Activated T-cell treated with anti-CD3 and anti-CD28 coated beads for 24 hours (primary cell): ENCODE data around the gene APOOL.
"Not testable (repeated sequence)": the region's sequence is repeated elsewhere in the genome, so short reads cannot be mapped to it uniquely, and the experiment has no call there.

Experiments
- DNase-seq: peaks from one replicate; pipeline ENCODE4 v3.0.0-alpha.2; 2020; ENCODE audit warnings: low read depth

APOOL gene, protein sequence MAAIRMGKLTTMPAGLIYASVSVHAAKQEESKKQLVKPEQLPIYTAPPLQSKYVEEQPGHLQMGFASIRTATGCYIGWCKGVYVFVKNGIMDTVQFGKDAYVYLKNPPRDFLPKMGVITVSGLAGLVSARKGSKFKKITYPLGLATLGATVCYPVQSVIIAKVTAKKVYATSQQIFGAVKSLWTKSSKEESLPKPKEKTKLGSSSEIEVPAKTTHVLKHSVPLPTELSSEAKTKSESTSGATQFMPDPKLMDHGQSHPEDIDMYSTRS

DNA sequence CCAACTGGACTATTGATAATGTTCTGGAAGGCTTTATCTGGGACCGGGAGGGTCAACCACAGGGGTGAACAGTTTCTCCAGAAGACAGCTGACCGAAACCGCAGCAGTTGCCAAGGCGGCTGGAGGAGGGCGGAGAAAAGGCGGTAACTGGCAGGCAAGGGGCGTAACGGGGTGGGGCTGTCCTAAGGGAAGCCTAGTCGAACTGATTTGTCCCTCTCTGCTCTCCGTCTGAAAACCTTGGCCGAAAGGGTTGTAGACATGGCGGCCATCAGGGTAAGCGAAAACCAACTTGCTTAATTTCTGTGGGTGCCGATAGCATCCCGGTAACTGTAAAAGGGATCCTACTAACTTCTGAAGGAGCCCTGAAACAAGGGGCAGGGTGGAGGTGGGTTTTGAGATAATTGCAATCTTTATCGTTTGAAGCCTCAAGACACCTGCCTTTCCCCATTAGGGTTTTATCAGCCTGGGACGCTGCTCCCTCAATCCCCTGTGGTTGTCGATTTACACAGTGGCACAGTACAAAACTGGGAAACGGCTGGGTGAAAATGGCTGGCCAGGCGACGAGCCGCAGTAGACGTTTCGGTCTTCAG is at the start of gene APOOL:
Gene APOOL, plus strand, starts transcription at position 223 of the 590 bp plus-strand sequence. Its CDS starts 36 bp downstream, at position 259.
- peak; percentile 71 for DNase-seq

DNA sequence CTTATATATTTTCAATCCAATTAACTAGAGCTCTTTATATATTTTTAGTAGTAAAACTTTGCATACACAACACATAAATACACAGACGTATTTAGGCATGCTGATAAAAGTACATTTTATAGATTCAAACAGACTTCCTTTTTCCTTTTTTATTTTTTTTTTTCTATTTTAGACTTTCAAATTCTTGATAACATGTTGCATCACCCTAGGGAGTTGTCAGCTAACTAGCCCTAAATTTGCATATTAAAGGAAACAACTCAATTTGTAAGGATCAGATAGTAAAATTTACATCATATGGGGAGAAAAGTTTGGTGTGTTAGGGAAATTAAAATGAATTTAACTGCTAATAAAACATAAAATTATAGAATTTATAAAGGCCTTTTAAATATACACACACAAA is 47.4 kb upstream of the APOOL start:
- DNase-seq = no peak

DNA sequence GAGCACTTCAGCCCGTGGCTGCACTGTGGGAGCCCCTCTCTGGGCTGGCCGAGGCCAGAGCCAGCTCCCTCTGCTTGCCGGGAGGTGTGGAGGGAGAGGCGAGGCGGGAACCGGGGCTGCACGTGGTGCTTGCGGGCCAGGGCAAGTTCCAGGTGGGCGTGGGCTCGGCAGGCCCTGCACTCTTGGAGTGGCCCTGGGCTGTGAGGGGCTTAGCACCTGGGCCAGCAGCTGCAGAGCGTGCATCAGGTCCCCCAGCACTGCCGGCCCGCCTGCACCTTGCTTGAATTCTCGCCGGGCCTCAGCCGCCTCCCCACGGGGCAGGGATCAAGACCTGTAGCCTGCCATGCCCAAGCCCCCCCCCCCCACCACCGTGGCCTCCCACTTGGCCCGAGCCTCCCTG is 28.9 kb upstream of the APOOL start:
- DNase-seq = no peak

DNA sequence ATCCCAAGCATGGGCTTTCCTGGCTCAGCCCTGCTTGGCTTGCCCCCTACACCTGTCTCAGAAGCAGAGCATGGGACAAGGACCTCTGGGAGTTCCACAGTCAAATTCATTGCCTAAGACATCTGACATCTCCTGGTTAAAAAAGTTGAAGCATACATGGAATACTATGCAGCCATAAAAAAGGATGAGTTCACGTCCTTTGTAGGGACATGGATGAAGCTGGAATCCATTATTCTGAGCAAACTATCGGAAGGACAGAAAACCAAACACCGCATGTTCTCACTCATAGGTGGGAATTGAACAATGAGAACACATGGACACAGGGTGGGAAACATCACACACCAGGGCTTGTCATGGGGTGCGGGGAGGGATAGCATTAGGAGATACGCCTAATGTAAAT is 11.9 kb upstream of the APOOL start:
- DNase-seq = not testable (repeated sequence)

DNA sequence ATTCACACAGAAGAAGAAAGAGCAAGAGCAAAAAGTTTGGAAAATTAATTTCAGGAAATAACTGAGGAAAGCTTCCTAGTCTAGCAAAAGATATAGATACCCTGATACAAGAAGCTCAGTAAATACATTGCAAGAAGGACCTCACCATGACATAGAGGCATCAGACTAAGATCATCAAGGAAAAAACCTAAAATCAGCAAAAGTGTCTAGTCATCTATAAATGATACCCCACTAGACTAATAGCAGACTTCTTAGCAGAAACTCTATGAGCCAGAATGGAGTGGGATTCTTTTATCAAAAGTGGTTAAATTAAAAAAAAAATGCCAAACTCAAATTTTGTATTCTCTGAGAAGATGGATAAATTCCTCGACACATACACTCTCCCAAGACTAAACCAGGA is 10.5 kb upstream of the APOOL start:
- no peak for DNase-seq

DNA sequence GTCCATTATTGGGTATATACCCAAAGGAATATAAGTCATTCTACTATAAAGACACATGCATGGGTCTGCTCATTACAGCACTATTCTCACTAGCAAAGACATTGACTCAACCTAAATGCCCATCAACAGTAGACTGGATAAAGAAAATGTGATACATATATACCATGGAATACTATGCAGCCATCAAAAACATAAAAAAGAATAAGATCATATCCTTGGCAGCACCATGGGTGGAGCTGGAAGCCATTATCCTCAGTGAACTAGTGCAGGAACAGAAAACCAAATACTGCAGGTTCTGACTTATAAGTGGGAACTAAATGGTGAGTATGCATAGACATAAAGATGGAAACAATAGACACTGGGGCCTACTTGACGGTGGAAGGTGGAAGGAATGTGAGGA is 2.3 kb upstream of the APOOL start:
- no peak for DNase-seq

DNA sequence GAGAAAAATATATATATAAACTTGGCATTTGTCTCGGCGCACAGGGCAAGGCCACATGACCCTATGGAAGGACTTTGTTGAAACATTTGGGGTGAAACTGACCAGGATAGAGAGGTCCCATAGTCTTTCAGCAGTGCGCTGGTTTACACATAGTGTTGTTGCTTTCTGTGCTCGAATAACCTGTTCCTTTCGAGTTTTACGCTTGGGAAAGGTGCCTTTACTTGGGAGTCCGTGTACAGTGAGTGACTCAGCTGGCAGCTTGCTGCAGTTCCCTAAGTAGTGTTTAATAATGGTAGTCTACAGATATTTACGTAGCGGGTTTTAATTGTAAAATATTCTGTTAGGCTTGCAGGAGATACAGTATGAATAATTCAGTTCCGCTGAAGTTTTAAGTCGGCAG is 578 bp downstream of the APOOL start:
- DNase-seq = no peak

DNA sequence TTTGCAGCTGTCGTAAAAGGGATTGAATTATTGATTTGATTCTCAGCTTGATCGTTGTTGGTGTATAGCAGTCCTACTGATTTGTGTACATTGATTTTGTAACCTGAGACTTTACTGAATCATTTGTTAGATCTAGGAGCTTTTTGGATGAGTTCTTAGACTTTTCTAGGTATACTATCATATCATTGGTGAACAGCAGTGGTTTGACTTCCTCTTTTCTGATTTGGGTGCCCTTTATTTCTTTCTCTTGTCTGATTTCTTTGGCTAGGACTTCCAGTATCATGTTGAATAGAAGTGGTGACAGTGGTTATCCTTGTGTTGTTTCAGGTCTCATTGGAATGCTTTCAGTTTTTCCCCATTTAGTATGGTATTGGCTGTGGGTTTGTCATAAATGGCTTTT is 8.4 kb downstream of the APOOL start:
- DNase-seq = no peak

DNA sequence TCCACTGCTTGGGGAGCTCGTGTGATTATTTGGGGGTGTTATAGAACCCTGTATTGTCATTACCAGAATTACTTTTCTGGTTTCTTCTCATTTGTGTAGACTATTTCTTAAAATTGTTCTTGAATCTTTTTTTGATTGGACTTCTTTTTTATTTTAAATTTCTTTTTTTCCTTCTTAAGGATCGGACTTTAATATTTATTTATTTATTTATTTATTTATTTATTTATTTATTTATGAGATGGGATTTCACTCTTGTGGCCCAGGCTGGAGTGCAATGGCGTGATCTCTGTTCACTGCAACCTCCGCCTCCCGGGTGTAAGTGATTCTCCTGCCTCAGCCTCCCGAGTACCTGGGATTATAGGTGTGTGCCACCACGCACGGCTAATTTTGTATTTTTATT is 11.7 kb downstream of the APOOL start:
- DNase-seq = not testable (repeated sequence)

DNA sequence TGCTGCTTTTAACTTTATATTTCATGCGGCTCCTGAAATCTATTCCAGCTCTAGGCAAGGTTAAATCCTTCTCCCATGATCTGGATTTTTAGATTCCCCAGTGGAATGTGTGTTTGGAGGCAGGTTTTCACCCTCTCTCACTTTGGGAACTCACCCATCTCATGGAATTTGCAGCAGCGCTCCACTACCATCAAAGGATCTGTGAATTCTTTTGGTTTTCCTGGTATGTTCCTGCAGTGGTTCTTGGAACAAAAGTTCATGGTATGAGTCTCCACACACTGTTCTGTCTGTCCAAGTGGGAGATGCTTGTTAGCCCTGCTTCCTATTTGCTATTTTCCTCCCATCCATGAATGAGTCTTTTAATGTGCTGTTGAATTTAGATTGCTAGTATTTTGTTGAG is 14.0 kb downstream of the APOOL start:
- no peak for DNase-seq

DNA sequence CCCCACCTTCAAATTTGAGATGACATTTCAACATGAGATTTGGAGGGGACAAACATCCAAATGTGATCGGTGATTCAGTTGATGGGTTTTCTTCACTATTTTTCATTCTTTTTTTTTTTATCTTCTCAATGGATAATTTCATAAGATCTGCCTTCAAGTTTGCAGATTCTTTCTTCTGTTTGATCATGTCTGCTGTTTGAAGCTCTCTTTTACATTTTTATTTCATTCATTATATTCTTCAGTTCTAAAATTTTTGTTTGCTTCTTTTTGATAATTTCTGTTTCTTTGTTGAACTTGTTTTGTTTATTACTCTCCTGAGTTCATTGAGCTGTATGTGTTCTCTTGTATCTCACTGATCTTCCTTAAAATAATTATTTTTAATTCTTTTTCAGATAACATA is 14.8 kb downstream of the APOOL start:
- DNase-seq = no peak

DNA sequence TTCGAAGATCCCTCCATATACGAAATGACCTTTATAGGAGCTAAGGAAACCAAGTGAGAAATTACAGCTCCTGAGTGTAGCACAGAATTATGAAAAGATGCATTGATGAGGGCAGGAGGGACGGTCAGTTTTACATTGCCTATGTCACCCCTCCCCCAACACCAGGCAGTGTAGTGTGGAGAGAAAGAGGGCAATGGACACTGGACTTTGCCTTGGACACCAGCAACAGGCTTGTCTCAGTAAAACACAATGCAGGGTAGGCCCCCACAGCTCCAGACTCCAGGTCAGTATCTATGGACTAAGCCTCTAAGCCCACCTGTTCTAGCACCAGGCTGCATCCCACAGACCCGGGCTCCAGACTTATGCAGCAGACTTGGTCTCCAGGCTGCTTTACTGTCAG is 16.5 kb downstream of the APOOL start:
- DNase-seq = no peak

DNA sequence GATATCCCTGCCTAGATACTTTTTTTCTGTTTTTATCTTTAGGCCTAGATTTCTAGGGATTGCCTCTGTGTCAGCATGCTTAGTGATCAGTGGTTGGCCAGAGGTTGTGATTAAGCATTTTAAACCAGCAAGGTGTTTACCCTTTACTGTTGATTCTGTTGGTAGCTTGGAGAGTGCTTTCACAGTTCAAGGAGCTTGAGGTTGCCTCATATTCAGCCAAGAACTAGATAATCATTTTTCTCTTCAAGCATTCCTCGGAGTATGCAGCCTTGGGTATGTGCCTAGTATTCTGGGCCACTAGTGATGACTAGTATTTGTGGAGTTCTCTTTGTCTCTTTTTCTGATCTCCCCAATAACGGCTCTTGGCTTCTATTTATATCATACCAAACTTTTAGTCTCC is 20.4 kb downstream of the APOOL start:
- DNase-seq = no peak

DNA sequence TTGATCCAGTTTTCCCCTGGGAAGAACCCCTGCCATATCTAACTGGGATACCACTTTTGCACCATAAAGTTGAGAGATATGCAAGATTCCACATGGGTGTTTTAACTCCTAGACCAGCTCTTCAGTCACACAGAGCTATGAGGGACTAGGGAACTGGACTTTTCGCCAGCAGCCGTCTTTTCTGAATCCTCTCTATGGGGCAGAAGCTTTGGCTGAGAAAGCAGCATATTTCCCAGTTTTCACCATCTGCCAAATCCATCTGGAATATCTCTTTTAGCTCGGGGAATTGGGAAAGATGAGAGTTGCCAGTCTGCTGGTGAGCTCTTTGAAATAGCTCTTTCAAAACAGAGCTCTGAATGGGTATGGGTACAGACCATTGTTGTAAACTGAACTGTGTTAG is 20.9 kb downstream of the APOOL start:
- DNase-seq = no peak

DNA sequence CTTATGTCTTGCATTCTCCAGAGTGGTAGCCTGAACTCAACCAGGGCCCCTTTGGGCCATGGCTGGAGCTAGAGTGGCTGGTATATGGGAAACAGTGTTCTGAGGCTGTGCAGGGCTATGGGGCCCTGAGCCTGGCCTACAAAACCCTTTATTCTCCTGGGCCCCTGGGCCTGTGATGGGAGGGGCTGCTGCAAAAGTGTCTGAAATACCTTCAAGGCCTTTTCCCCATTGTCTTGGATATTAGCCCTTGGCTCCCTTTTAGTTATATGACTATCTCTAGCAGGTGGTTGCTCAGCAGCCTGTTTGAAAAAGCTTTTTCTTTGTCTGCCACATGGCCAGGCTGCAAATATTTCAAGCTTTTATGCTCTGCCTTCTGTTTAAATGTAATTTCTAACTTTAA is 22.5 kb downstream of the APOOL start:
- DNase-seq = no peak

DNA sequence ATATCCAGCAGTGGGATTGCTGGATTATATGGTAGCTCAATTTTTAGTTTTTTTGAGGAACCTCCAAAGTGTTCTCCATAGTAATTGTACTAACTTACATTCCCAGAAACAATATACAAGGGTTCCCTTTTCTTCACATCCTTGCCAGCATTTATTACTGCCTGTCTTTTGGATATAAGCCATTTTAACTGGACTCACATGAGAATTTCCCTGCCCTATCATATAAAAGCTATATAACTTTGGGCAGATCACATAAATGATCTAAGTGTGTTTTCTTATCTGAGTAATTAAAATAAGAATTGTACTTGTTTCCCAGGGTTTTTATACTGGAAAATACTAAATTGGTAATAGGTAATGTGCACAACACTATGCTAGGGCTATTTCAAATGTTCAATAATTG is 25.4 kb downstream of the APOOL start:
- DNase-seq = no peak

DNA sequence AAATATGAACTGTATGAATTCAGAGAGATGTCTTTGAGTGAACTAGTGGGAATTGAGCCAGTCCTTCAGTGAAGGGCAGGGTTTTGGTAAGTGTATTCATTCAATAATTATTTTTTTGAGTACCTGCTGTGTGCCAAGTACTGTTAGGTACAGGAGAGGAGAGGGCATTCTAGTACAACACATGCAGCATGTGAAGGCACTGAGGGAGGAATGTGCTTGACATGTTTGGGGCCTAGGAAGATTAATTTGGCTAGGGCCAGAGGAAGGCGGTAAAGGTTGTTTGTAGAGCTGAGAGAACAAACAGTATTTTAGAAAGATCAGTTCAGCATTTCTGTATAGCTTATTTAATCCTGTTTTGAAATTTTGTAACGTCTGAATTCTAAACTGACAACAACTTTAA is 27.8 kb downstream of the APOOL start:
- no peak for DNase-seq

DNA sequence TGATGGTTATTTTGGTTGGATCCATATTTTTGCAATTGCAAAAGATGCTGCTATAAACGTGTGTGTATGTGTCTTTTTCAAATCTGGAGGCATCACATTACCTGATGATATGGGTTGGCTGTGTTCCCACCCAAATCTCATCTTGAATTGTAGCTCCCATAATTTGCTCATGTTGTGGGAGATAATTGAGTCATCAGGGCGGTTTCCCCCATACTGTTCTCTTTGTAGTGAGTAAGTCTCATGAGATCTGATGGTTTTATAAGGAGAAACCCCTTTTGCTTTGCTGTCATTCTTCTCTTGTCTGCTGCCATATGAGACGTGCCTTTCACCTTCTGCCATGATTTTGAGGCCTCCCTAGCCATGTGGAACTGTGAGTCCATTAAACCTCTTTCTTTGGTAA is 33.4 kb downstream of the APOOL start:
- DNase-seq = no peak

DNA sequence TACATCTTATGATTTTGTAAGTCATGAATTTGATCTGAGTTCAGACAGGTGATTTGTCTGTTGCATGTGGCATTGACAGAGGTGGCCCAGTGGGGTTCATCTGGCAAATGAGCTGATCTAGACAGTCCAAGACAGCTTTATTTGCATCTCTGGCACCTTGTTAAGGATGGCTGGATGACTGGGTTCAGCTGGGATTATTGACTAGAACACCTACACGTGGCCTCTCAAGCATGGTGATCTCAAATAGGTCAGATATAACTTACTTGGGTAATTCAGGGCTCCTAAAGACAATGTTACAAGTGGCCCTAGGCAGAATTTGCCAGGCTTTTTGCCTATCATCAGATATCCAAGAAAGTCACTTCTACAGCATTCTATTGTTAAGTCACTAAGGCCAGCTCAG is 48.0 kb downstream of the APOOL start:
- DNase-seq = no peak

DNA sequence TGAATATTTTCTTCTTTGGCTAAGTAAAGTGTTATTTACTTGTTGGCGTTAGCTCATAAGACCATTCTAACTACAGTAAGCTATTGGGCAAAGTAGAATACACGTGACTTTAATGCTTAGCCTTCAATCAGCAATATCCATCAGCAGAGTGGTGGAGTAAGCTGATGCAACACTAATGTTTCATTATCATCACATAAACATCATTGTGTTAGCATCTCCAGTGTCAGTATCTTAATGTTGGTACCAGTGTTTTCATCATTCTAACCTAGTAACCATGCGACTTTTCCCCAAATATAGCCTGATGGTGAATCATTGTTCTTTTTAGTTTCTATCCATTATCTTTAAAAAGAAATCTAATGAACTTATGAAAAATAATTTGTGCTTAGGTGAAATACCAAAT is 48.5 kb downstream of the APOOL start:
- DNase-seq = no peak

DNA sequence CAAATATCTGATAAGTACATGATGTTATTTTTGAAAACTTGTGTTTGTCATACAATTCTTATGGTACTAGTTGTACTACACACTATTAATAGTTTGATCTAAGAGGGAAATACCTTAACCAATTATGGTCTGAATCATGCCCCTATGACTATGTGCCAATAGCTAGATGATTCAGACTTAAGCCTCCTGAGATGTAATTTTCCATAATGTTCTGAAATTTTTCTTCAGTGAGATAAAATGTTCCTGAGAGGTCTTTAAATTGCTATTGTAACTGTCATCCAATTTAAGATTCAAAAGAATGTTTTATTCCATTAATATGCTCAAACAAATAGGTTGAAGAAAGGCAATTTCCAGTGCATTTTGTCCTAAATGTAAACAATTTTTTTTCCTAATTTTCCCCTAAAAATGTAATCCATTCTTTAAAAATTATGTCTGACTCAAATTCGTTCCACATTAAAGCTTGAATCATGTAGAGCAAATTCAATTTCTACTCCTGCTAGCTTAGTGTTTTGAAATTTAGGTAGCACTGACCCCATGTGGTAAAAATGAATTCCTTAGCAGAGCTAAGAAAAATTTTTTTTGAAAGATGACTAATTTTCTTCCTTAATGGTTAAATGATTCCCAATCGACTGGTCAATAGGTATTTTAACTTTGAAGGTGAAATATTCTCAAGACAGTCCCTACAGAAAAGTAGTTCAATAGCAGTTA is 49.1 kb downstream of the APOOL start:
- no peak for DNase-seq

DNA sequence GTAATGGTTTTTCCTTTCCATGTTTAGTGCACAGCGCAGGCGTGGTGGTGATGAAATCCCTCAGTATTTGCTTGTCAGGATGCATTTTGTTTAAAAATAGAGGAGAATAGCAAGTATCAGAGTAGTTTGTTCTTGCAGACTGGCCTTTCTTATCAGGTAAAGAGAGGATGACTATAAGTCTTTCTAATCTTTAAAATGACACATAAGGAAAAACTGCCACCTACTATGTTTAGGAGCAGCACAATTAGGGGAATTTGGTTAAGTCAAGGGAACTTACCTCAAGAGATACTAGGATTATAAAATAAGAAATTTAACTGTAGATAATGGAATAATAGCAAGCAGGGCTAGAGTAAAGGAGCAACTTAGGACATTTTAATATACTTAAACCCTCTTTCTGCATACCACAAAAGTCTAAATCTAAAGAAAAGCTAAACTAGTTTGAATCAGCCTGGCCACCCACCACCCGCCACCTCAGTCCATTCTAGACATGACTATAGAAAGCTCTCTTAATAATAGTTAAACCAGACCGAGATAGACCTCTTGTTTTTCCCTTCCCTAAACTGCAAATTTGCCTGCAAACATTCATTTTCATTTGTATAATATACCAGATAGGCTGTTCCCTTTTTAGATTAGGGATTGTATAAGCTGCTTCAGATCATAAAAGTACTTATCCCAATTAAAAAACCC is 62.0 kb downstream of the APOOL start:
- no peak for DNase-seq

DNA sequence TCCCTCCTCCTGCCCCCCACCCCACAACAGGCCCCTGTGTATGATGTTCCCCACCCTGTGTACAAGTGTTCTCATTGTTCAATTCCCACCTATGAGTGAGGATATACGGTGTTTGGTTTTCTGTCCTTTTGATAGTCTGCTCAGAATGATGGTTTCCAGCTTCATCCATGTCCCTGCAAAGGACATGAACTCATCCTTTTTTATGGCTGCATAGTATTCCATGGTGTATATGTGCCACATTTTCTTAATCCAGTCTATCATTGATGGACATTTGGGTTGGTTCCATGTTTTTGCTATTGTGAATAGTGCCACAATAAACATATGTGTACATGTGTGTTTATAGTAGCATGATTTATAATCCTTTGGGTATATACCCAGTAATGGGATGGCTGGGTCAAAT is 73.6 kb downstream of the APOOL start:
- DNase-seq = not testable (repeated sequence)
